Spleen (tissue), 11 donors: ENCODE data around the gene EEF1AKMT4. TPM values are rescaled to one million over a fixed set of nuclear protein-coding genes. Genes with fewer than 3 reads are reported as not detected.
A peak's percentile ranks its signal among the peaks of the same experiment; 100 is the strongest.

Experiments
- DNase-seq: peaks from one replicate; pipeline ENCODE4 v3.0.0-alpha.2; 2020
- H3K27ac ChIP-seq, 8 donors: fragments of 200-600 bp; sonication (generic) in 7 of 8; 1 replicate in 4 of 8; 2 replicates in 4 of 8; pipeline versions ENCODE4 v1.5.0 to v1.8.0; 2016 to 2021; ENCODE audit warnings: inconsistent platforms in 4 of 8, mild to moderate bottlenecking in 4 of 8, moderate library complexity in 1 of 8
- H3K27me3 ChIP-seq, 7 donors: fragments of 200-600 bp; sonication (generic) in 6 of 7; replicated peaks in 1 of 7; 1 replicate in 4 of 7; 2 replicates in 3 of 7; pipeline versions ENCODE4 v1.5.0 to v1.8.0; 2016 to 2021; ENCODE audit warnings: inconsistent platforms in 3 of 7, mild to moderate bottlenecking in 1 of 7
- H3K36me3 ChIP-seq, 6 donors: fragments of 200-600 bp; sonication (generic) in 5 of 6; 1 replicate in 4 of 6; 2 replicates in 2 of 6; pipeline versions ENCODE4 v1.5.0 to v1.8.0; 2016 to 2021; ENCODE audit warnings: inconsistent platforms in 2 of 6
- H3K4me1 ChIP-seq, 6 donors: fragments of 200-600 bp; sonication (generic) in 5 of 6; 1 replicate in 3 of 6; 2 replicates in 3 of 6; pipeline versions ENCODE4 v1.5.0 to v1.8.0; 2016 to 2021; ENCODE audit warnings: inconsistent platforms in 3 of 6
- H3K4me3 ChIP-seq, 8 donors: fragments of 200-600 bp; sonication (generic) in 7 of 8; 1 replicate in 4 of 8; 2 replicates in 4 of 8; pipeline versions ENCODE4 v1.5.0 to v1.8.0; 2016 to 2021; ENCODE audit warnings: inconsistent platforms in 4 of 8, mild to moderate bottlenecking in 4 of 8, moderate library complexity in 2 of 8
- H3K9me3 ChIP-seq, 8 donors: fragments of 200-600 bp; sonication (generic) in 7 of 8; 1 replicate in 4 of 8; 2 replicates in 4 of 8; pipeline versions ENCODE4 v1.5.0 to v1.8.0; 2016 to 2021; ENCODE audit warnings: inconsistent platforms in 4 of 8
- CTCF ChIP-seq, 11 experiments: fragments of 200-600 bp in 7 of 11; fragments of 450-650 bp in 4 of 11; sonication (generic) in 4 of 11; IDR thresholded peaks in 8 of 11; conservative IDR thresholded peaks in 3 of 11; 1 replicate in 7 of 11; 2 replicates in 4 of 11; pipeline versions ENCODE4 v1.4.0 to v1.8.0; 2016 to 2021; ENCODE audit warnings: antibody characterized with exemption in 11 of 11, inconsistent platforms in 4 of 11, mild to moderate bottlenecking in 1 of 11
- POLR2A ChIP-seq, 3 donors: fragments of 450-650 bp; IDR thresholded peaks; one replicate each; pipeline ENCODE4 v1.5.1; 2017; ENCODE audit warnings: antibody characterized with exemption in 3 of 3, mild to moderate bottlenecking in 1 of 3
- POLR2AphosphoS5 ChIP-seq, 3 donors: sonication (generic); formaldehyde crosslinking; IDR thresholded peaks; one replicate each; pipeline ENCODE4 v1.5.1; 2017; ENCODE audit warnings: antibody characterized with exemption in 3 of 3
- WGBS, 5 donors: extraction: QIAGEN DNeasy Blood & Tissue Kit in 3 of 5; methylation state at CpG; one replicate each; pipeline versions ENCODE4 v1.1.5 to v1.1.7; 2013 to 2018; 5-methylcytosine and 5-hydroxymethylcytosine counted together
- intact Hi-C: fragments of 100-400 bp; cut with DNase I; formaldehyde crosslinking; loops from one replicate; pipeline ENCODE4 v1.15.0; 2023; ENCODE audit warnings: low total_unique reads
- polyA plus RNA-seq, 3 donors: library from polyadenylated mRNA; stranded (reverse); fragments of 200-250 nt; gene quantifications; one replicate each; pipeline ENCODE4 v1.2.1, GENCODE V29; 2013
- total RNA-seq, 7 donors: library from RNA; depleted of rRNA in 3 of 7; stranded (reverse); fragments of >200 nt in 3 of 7; fragmentation: NEBNext Ultra II Directional in 4 of 7; extraction: Animal tissue kit (Norgen Biotek cat#: 25700) in 4 of 7; gene quantifications; one replicate each; pipeline versions ENCODE4 v1.1.0 to v1.2.1, GENCODE V29; 2016 to 2021
- donor health status: healthy with polysubstance abuse.
- donor health status: DM: no; HTN: no; CAD: no; lungs with moderate emphysema.
- donor health status: DM: no; HTN: no; CAD: no.
- donor health status: Bipolar disorder and iron deficiency.
- donor health status: healthy.
- donor health status: DM: no; HTN: no; CAD: no.
- donor health status: DM: yes; HTN: yes; CAD: no.

The EEF1AKMT4 gene
- total and polyA plus RNA-seq, 10 donors: 1.2 to 5.4 (median 3.1) TPM

- DNase-seq: no peak
- no peaks in the 10 kb centered on the region for H3K4me1 ChIP-seq
- no peaks in the 10 kb centered on the region for H3K9me3 ChIP-seq
- WGBS, 5 donors: 75 to 88% (median 85%) methylated on average over 3 of the region's 3 CpGs
- intact Hi-C loops: no loop called here
- peaks cover 0 to 64% (median 5%) of the 10 kb centered on the region in 7 donors for H3K27me3 ChIP-seq
- no peak overlapping the region for H3K4me3 ChIP-seq
- no peaks in the 10 kb centered on the region for H3K36me3 ChIP-seq
- TF ChIP-seq CTCF (IDR thresholded peaks at IDR 0.05 in 8 of 11, conservative IDR thresholded peaks at IDR 0.05 in 3 of 11) (no peak), POLR2AphosphoS5 (IDR thresholded peaks at IDR 0.05) (no peak), POLR2A (IDR thresholded peaks at IDR 0.05) (no peak)
- no peak overlapping the region for H3K27ac ChIP-seq
Observed at GRCh38 chr3:184222521-184222920, 27.0 kb upstream of the EEF1AKMT4 start.

DNA sequence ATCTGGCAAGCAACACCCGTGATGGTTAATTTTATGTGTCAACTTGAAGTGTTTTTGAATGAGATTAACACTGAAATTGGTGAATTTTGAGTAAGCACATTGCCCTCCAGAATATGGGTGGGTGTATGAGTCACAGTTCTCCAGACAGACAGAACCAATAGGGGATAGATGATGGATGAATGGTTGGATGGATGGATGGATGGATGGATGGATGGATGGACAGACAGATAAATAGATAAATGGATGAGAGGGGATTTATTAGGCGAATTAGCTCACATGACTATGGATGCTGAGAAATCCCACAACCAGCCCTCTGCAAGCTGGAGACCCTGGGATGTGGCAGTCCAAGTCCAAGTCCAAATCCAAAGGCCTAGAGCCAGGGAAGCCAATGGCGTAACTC, 25.5 kb upstream of the EEF1AKMT4 start:
- WGBS, 5 donors: 78 to 90% (median 81%) methylated on average over 3 of the region's 3 CpGs
- intact Hi-C loops: no loop called here
- no peaks in the 10 kb centered on the region for H3K36me3 ChIP-seq
- no peak overlapping the region for H3K27ac ChIP-seq
- peaks cover 0 to 73% (median 14%) of the 10 kb centered on the region in 7 donors for H3K27me3 ChIP-seq
- DNase-seq: no peak
- H3K4me1 ChIP-seq: peaks cover 0 to 4% (median 3%) of the 10 kb centered on the region in 6 donors
- TF ChIP-seq POLR2AphosphoS5 (IDR thresholded peaks at IDR 0.05) (no peak), POLR2A (IDR thresholded peaks at IDR 0.05) (no peak), CTCF (IDR thresholded peaks at IDR 0.05 in 8 of 11, conservative IDR thresholded peaks at IDR 0.05 in 3 of 11) (no peak)
- no peaks in the 10 kb centered on the region for H3K9me3 ChIP-seq
- no peak overlapping the region for H3K4me3 ChIP-seq

GRCh38 chr3:184227481-184227935, 22.0 kb upstream of the EEF1AKMT4 start:
- intact Hi-C loops: no loop called here
- peaks cover 8 to 28% (median 25%) of the 10 kb centered on the region in 6 donors for H3K4me1 ChIP-seq
- peaks cover 4 to 80% (median 45%) of the 10 kb centered on the region in 7 donors for H3K27me3 ChIP-seq
- no peak for TF ChIP-seq POLR2AphosphoS5 (IDR thresholded peaks at IDR 0.05)
- TF ChIP-seq CTCF (IDR thresholded peaks at IDR 0.05 in 8 of 11, conservative IDR thresholded peaks at IDR 0.05 in 3 of 11): peak; percentile 43 to 90 (median 79)
- no peaks in the 10 kb centered on the region for H3K9me3 ChIP-seq
- H3K27ac ChIP-seq: no peak overlapping the region
- DNase-seq: no peak
- no peaks in the 10 kb centered on the region for H3K36me3 ChIP-seq
- 46 to 52% (median 49%) methylated on average over 2 of the region's 2 CpGs for WGBS, 5 donors
- no peak overlapping the region for H3K4me3 ChIP-seq

- H3K27me3 ChIP-seq: peaks cover 4 to 86% (median 47%) of the 10 kb centered on the region in 7 donors
- no peak overlapping the region for H3K27ac ChIP-seq
- no peak for DNase-seq
- intact Hi-C loops: no loop called here
- H3K36me3 ChIP-seq: no peaks in the 10 kb centered on the region
- peak overlapping the region in 5 of 8 donors; percentile 40 to 72 (median 51) for H3K4me3 ChIP-seq
- H3K4me1 ChIP-seq: peaks cover 8 to 28% (median 25%) of the 10 kb centered on the region in 6 donors
- 36 to 41% (median 40%) methylated on average over 11 to 12 of the region's 12 CpGs for WGBS, 5 donors
- TF ChIP-seq POLR2AphosphoS5 (IDR thresholded peaks at IDR 0.05) (no peak), POLR2A (IDR thresholded peaks at IDR 0.05) (no peak), CTCF (IDR thresholded peaks at IDR 0.05 in 8 of 11, conservative IDR thresholded peaks at IDR 0.05 in 3 of 11) (no peak)
- H3K9me3 ChIP-seq: no peaks in the 10 kb centered on the region
Observed at GRCh38 chr3:184228376-184229137, 20.9 kb upstream of the EEF1AKMT4 start.
